ENCODE measurements around the gene PHLPP2. TPM values are rescaled to one million over a fixed set of nuclear protein-coding genes. Genes with fewer than 3 reads are reported as not detected.
"Not testable (repeated sequence)": the region's sequence is repeated elsewhere in the genome, so short reads cannot be mapped to it uniquely, and the experiment has no call there.

PHLPP2 gene
- total RNA-seq, 1 donor from 2014 or later: 9.3 TPM

GRCh38 chr16:71689901-71690300, 34.6 kb downstream of the PHLPP2 start:
- H3K9me3 ChIP-seq: no peaks in the 10 kb centered on the region
- TF ChIP-seq, protein P1, sequence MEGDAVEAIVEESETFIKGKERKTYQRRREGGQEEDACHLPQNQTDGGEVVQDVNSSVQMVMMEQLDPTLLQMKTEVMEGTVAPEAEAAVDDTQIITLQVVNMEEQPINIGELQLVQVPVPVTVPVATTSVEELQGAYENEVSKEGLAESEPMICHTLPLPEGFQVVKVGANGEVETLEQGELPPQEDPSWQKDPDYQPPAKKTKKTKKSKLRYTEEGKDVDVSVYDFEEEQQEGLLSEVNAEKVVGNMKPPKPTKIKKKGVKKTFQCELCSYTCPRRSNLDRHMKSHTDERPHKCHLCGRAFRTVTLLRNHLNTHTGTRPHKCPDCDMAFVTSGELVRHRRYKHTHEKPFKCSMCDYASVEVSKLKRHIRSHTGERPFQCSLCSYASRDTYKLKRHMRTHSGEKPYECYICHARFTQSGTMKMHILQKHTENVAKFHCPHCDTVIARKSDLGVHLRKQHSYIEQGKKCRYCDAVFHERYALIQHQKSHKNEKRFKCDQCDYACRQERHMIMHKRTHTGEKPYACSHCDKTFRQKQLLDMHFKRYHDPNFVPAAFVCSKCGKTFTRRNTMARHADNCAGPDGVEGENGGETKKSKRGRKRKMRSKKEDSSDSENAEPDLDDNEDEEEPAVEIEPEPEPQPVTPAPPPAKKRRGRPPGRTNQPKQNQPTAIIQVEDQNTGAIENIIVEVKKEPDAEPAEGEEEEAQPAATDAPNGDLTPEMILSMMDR (IDR thresholded peaks at IDR 0.05): no peak
- intact Hi-C loops (cut with DNase I): no loop called here
- H3K4me1 ChIP-seq: no peaks in the 10 kb centered on the region
- no peak overlapping the region for H3K27ac ChIP-seq
- no peak overlapping the region for H3K4me3 ChIP-seq
- peaks cover 30% of the 10 kb centered on the region for H3K36me3 ChIP-seq
- ATAC-seq: no peak
- no peaks in the 10 kb centered on the region for H3K27me3 ChIP-seq
- no peak for DNase-seq

GRCh38 chr16:71687861-71688260, 36.6 kb downstream of the PHLPP2 start:
- Histone ChIP-seq H3K27me3 (no peaks in the 10 kb centered on the region), H3K4me1 (no peaks in the 10 kb centered on the region), H3K27ac (no peak overlapping the region), H3K4me3 (no peak overlapping the region), H3K36me3 (peaks cover 36% of the 10 kb centered on the region), H3K9me3 (no peaks in the 10 kb centered on the region)
- no peak for ATAC-seq
- intact Hi-C loops (cut with DNase I): no loop called here
- TF ChIP-seq, protein P1 (IDR thresholded peaks at IDR 0.05): no peak
- no peak for DNase-seq

DNA sequence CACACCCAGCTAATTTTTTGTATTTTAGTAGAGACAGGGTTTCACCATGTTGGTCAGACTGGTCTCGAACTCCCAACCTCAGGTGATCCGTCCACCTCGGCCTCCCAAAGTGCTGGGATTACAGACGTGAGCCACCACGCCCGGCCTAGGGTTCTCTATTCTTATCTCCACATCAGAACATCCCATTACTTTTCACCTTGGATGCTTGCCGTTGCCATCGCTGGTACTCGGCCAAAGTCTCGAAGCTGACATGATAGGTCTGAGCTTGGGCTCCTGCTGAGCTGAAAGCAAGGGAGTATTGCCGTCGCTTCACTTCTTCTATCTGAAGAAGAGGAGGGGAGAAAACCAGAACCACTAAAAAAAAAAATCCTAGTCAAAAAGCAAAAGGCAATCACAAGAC, 40.2 kb downstream of the PHLPP2 start:
- H3K4me1 ChIP-seq; H3K27me3 ChIP-seq; H3K27ac ChIP-seq; H3K9me3 ChIP-seq; H3K4me3 ChIP-seq; DNase-seq; ATAC-seq; intact Hi-C loops (cut with DNase I): not testable (repeated sequence)
- peaks cover 27% of the 10 kb centered on the region for H3K36me3 ChIP-seq

DNA sequence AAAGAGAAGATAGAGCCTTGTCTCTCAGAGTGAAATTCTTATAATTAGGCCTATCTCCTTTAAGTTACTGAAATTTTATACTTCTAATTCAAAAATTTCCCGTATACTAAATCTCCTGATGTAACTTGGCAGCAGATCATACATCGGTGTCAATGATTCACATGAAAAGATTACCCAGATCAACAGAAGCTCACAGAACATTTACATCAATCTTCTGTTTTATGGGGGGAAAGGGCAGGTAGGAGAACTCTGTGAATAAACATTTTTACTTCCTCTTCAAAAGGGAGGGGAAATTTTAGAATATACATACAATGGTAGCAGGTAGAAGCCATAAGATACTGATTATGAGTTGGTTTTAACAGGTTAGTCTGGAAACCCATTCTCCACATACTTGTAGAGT, 43.1 kb downstream of the PHLPP2 start:
- DNase-seq: no peak
- peaks cover 25% of the 10 kb centered on the region for H3K36me3 ChIP-seq

DNA sequence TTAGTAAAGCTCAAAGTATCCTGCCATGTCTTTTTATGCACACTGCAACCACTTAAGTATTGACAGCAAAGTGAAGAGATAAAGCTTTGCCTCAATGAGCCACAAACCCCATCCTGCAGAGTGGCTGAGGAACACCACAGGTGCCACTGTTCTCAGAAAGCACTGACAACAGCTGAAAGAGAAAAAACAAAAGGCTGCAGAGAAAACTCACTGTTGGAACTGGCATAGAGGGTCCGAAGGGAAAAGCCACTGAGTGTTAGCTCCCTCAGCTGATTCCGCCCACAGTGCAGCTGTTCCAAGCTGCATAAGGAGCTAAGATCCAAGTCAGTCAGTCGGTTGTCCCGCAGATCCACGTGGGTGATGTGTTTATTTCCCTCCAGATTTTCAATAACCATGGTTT, 48.3 kb downstream of the PHLPP2 start:
- H3K27me3 ChIP-seq: no peaks in the 10 kb centered on the region
- H3K4me1 ChIP-seq: no peaks in the 10 kb centered on the region
- H3K27ac ChIP-seq: no peak overlapping the region
- intact Hi-C loops (cut with DNase I): no loop called here
- no peak overlapping the region for H3K4me3 ChIP-seq
- TF ChIP-seq, protein P1 (IDR thresholded peaks at IDR 0.05): no peak
- ATAC-seq: no peak
- H3K36me3 ChIP-seq: peaks cover 23% of the 10 kb centered on the region
- no peaks in the 10 kb centered on the region for H3K9me3 ChIP-seq
- no peak for DNase-seq

More for the DNA sequence above, 43.1 kb downstream of the PHLPP2 start:
- intact Hi-C loops (cut with DNase I): no loop called here
- Histone ChIP-seq H3K9me3 (no peaks in the 10 kb centered on the region), H3K4me3 (no peak overlapping the region), H3K27ac (no peak overlapping the region), H3K27me3 (no peaks in the 10 kb centered on the region), H3K4me1 (no peaks in the 10 kb centered on the region)
- ATAC-seq: no peak
- TF ChIP-seq, protein P1 (IDR thresholded peaks at IDR 0.05): no peak

GRCh38 chr16:71675380-71675779, 49.1 kb downstream of the PHLPP2 start:
- DNase-seq: no peak
- peaks cover 19% of the 10 kb centered on the region for H3K36me3 ChIP-seq
- no peak overlapping the region for H3K4me3 ChIP-seq
- intact Hi-C loops (cut with DNase I): no loop called here
- H3K27me3 ChIP-seq: no peaks in the 10 kb centered on the region
- no peaks in the 10 kb centered on the region for H3K4me1 ChIP-seq
- H3K27ac ChIP-seq: no peak overlapping the region
- ATAC-seq: no peak
- TF ChIP-seq, protein P1 (IDR thresholded peaks at IDR 0.05): no peak
- no peaks in the 10 kb centered on the region for H3K9me3 ChIP-seq

All from upper lobe of right lung (tissue), 1 donor.